Smooth muscle cell (in vitro differentiated cells): ENCODE measurements around the gene CPLANE1. TPM values are rescaled to one million over a fixed set of nuclear protein-coding genes. Genes with fewer than 3 reads are reported as not detected.

Source experiments
- DNase-seq: peaks from one replicate; lab custom pipeline; 2025; ENCODE audit not compliant: unreplicated experiment; lab: John Stamatoyannopoulos, UW
- H2AFZ ChIP-seq: fragments of 200-600 bp; sonication (generic); 2 replicates; pipeline ENCODE4 v1.6.0; 2016; ENCODE audit warnings: antibody characterized with exemption, low read depth, mild to moderate bottlenecking
- H3F3A ChIP-seq: fragments of 200-600 bp; sonication (generic); 2 replicates; pipeline ENCODE4 v1.6.0; 2017; ENCODE audit warnings: antibody characterized with exemption, low read depth
- H3K27ac ChIP-seq: fragments of 200-600 bp; sonication (generic); 2 replicates; pipeline ENCODE4 v1.5.1; 2016; ENCODE audit warnings: low read depth, mild to moderate bottlenecking
- H3K27me3 ChIP-seq: fragments of 200-600 bp; sonication (generic); 2 replicates; pipeline ENCODE4 v1.6.1; 2016; ENCODE audit warnings: low read depth, mild to moderate bottlenecking
- H3K36me3 ChIP-seq: fragments of 200-600 bp; sonication (generic); 2 replicates; pipeline ENCODE4 v1.5.1; 2016; ENCODE audit warnings: low read depth
- H3K4me1 ChIP-seq: fragments of 200-600 bp; sonication (generic); 2 replicates; pipeline ENCODE4 v1.5.1; 2016; ENCODE audit warnings: low read depth
- H3K4me2 ChIP-seq: fragments of 200-600 bp; sonication (generic); 2 replicates; pipeline ENCODE4 v1.6.0; 2016; ENCODE audit warnings: mild to moderate bottlenecking
- H3K4me3 ChIP-seq: fragments of 200-600 bp; sonication (generic); 2 replicates; pipeline ENCODE4 v1.5.1; 2016; ENCODE audit warnings: mild to moderate bottlenecking
- H3K79me2 ChIP-seq: fragments of 200-600 bp; sonication (generic); 2 replicates; pipeline ENCODE4 v1.6.0; 2016; ENCODE audit warnings: low read depth, mild to moderate bottlenecking
- H3K9ac ChIP-seq: fragments of 200-600 bp; sonication (generic); 2 replicates; pipeline ENCODE4 v1.6.0; 2016; ENCODE audit warnings: low read depth
- H3K9me3 ChIP-seq: fragments of 200-600 bp; sonication (generic); replicated peaks from 2 replicates; pipeline ENCODE4 v1.5.1; 2016; ENCODE audit warnings: low read depth
- H4K20me1 ChIP-seq: fragments of 200-600 bp; sonication (generic); 2 replicates; pipeline ENCODE4 v1.6.0; 2016; ENCODE audit warnings: low read depth
- CTCF ChIP-seq: fragments of 200-600 bp; sonication (generic); IDR thresholded peaks from 2 replicates; pipeline ENCODE4 v1.5.1; 2017; ENCODE audit warnings: borderline replicate concordance, mild to moderate bottlenecking, antibody characterized with exemption; ENCODE audit not compliant: insufficient read depth, poor library complexity, severe bottlenecking
- WGBS: methylation state at CpG from one replicate; pipeline ENCODE4 v1.1.7; 2016; ENCODE audit warnings: low lambda C conversion rate; 5-methylcytosine and 5-hydroxymethylcytosine counted together
- polyA plus RNA-seq: library from polyadenylated mRNA; unstranded; fragments of >200 nt; fragmentation: Nextera tagmentation; extraction: Ambion mirVana; gene quantifications from 2 replicates; pipeline ENCODE4 v1.2.1, GENCODE V29; 2016
- total RNA-seq: library from RNA; depleted of rRNA; stranded (reverse); fragments of >200 nt; gene quantifications from 2 replicates; pipeline ENCODE4 v1.2.3, GENCODE V29; 2014

CPLANE1 gene
- total and polyA plus RNA-seq, 2 experiments from 2014 or later, result 2.9 to 20.5 TPM

GRCh38 chr5:37132646-37133045 is 116.5 kb downstream of the CPLANE1 start:
- no peak overlapping the region for H3K9ac ChIP-seq
- no peak overlapping the region for H3K27ac ChIP-seq
- H4K20me1 ChIP-seq, result no peaks in the 10 kb centered on the region
- H3K27me3 ChIP-seq, result no peaks in the 10 kb centered on the region
- peaks cover 13% of the 10 kb centered on the region for H3K36me3 ChIP-seq
- H3K4me1 ChIP-seq, result no peaks in the 10 kb centered on the region
- H3K79me2 ChIP-seq, result no peaks in the 10 kb centered on the region
- H3F3A ChIP-seq, result no peaks in the 10 kb centered on the region
- H3K4me3 ChIP-seq, result no peak overlapping the region
- H2AFZ ChIP-seq, result no peak overlapping the region
- no peak for DNase-seq
- H3K9me3 ChIP-seq, result peaks cover 5% of the 10 kb centered on the region
- WGBS, result 100% methylated on average over 1 of the region's 1 CpG
- no peak overlapping the region for H3K4me2 ChIP-seq
- TF ChIP-seq CTCF, result no peak

- Histone ChIP-seq H3K27ac (no peak overlapping the region), H3F3A (no peaks in the 10 kb centered on the region), H3K79me2 (no peaks in the 10 kb centered on the region), H4K20me1 (no peaks in the 10 kb centered on the region), H3K4me2 (no peak overlapping the region), H3K4me3 (no peak overlapping the region), H3K4me1 (no peaks in the 10 kb centered on the region), H3K27me3 (no peaks in the 10 kb centered on the region), H3K9ac (no peak overlapping the region), H2AFZ (no peak overlapping the region), H3K9me3 (no peaks in the 10 kb centered on the region), H3K36me3 (peaks cover 9% of the 10 kb centered on the region)
- TF ChIP-seq CTCF, result no peak
- WGBS, result 88% methylated on average over 6 of the region's 6 CpGs
- no peak for DNase-seq
Measured at GRCh38 chr5:37121465-37121864, 127.7 kb downstream of the CPLANE1 start.

- H3K9ac ChIP-seq, result no peak overlapping the region
- H3K4me2 ChIP-seq, result no peak overlapping the region
- no peaks in the 10 kb centered on the region for H4K20me1 ChIP-seq
- H3K4me3 ChIP-seq, result no peak overlapping the region
- H3K4me1 ChIP-seq, result no peaks in the 10 kb centered on the region
- H3K27ac ChIP-seq, result no peak overlapping the region
- H3K9me3 ChIP-seq, result no peaks in the 10 kb centered on the region
- H3K36me3 ChIP-seq, result peaks cover 9% of the 10 kb centered on the region
- no peak for DNase-seq
- no peak for TF ChIP-seq CTCF
- no peaks in the 10 kb centered on the region for H3K27me3 ChIP-seq
- 100% methylated on average over 1 of the region's 1 CpG for WGBS
- H2AFZ ChIP-seq, result no peak overlapping the region
- no peaks in the 10 kb centered on the region for H3K79me2 ChIP-seq
- no peaks in the 10 kb centered on the region for H3F3A ChIP-seq
Measured at GRCh38 chr5:37121027-37121426, 128.1 kb downstream of the CPLANE1 start.

- H3K27ac ChIP-seq, result no peak overlapping the region
- TF ChIP-seq CTCF, result no peak
- no peak overlapping the region for H3K4me3 ChIP-seq
- no peaks in the 10 kb centered on the region for H3K27me3 ChIP-seq
- no peaks in the 10 kb centered on the region for H3K79me2 ChIP-seq
- no peaks in the 10 kb centered on the region for H4K20me1 ChIP-seq
- WGBS, result 95% methylated on average over 5 of the region's 5 CpGs
- DNase-seq, result no peak
- no peak overlapping the region for H3K4me2 ChIP-seq
- H3K36me3 ChIP-seq, result peaks cover 9% of the 10 kb centered on the region
- no peak overlapping the region for H2AFZ ChIP-seq
- H3K9me3 ChIP-seq, result no peaks in the 10 kb centered on the region
- no peak overlapping the region for H3K9ac ChIP-seq
- no peaks in the 10 kb centered on the region for H3K4me1 ChIP-seq
- H3F3A ChIP-seq, result no peaks in the 10 kb centered on the region
Measured at GRCh38 chr5:37120270-37120669, 128.9 kb downstream of the CPLANE1 start.
